GM21526 (cell line): Measurements from ENCODE around the gene RTL10.

Experiments
- ATAC-seq: cut with Tn5 transposase; IDR thresholded peaks from one replicate; pipeline ENCODE4 v1.9.1; 2021; ENCODE audit warnings: moderate library complexity; ENCODE audit not compliant: unreplicated experiment, low FRiP score

RTL10 gene

GRCh38 chr22:19812910-19813309, 41.8 kb downstream of the RTL10 start:
- ATAC-seq = no peak

DNA sequence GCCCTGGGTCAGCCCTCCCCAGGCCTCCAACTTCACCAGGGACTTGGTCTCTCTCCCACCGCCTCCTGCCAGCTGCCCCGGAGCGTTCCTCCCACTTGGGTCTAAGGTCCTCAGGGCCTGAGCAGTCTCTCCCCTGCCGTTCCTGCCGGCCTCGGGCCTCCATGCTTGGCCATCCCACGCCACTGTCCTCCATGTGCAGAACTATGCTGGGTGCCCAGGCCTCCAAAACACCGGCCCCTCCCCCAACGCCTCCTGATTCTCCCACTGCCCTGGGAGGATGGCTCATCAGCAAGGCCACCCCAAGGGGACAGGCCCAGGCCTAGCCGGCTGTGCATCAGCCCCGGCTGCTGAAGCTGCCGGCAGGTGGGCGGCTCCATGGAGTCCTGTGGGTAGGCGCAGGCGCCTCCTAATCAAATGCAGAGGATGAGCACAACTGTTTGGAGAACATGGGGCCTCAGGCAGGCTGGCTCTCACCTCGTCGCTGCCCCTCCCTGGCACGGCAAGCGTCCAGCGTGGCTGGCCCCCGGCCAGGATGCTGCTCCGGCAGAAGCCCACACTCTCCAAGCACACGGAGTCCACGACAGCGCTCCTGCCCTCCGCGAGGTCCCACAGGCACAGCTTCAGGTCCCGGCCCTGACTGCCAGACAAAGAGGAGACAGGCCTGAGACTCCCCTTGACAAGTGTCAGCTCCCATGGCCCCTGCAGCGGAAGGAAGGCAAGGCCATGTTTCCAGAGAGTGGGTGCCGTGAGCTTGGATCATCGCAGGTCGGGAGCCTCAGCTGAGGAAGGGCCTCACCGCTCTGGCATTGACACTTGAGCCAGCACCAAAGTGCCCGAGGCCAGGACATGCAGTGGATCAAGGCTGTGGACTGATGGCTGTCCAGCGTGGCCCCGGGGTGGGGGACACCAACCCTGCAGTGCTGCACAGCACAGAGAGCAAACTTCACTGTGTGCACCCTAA, 42.6 kb downstream of the RTL10 start:
- ATAC-seq = no peak

DNA sequence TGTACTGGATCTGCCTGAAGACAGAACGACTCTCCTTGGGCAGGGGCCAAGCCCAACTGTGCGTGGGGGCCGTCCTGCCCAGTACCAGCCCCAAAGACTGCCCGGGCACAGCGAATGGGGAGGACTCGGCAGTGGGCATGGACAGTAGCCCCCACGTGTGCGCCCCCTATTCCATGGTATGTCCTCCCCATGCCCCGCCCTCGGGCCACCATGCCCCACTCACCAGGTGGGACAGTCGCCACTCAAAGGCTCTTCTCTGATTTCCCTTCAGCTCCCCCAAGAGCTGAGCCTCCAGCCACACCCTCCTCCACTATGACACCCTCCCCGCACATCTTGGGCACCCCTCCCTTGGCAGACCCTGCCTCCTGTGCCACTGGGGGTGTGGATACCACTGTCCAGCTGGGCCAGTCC, 43.5 kb downstream of the RTL10 start:
- ATAC-seq = no peak

- ATAC-seq = no peak
Observed at GRCh38 chr22:19810381-19811201, 44.1 kb downstream of the RTL10 start.

- no peak for ATAC-seq
Observed at GRCh38 chr22:19809741-19810140, 44.9 kb downstream of the RTL10 start.

DNA sequence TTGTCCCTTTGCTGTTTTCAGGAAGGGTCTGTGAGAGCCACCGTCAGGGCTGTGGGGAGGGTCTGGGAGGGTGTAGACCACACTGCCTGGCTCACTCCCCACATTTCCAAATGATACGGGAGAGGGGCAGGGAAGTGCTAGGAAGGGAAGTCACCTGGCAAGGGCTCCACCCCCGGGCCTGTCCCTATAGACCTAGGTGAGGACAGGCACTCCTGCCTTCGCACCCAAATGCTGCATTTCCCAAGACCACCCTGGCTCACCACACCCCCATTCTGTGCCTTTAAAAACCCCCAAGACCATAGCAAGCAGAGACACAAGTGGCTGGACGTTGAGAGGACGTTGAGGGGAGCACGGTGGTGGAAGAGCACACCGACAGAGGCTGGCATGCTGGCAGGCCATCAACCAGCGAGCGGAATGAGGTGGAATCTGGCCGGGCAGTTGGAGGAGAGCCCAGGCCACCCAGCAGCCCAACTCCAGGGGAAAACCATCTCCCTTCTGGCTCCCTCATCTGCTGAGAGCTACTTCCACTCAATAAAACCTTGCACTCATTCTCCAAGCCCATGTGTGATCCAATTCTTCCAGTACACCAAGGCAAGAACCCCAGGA, 45.7 kb downstream of the RTL10 start:
- ATAC-seq = no peak

DNA sequence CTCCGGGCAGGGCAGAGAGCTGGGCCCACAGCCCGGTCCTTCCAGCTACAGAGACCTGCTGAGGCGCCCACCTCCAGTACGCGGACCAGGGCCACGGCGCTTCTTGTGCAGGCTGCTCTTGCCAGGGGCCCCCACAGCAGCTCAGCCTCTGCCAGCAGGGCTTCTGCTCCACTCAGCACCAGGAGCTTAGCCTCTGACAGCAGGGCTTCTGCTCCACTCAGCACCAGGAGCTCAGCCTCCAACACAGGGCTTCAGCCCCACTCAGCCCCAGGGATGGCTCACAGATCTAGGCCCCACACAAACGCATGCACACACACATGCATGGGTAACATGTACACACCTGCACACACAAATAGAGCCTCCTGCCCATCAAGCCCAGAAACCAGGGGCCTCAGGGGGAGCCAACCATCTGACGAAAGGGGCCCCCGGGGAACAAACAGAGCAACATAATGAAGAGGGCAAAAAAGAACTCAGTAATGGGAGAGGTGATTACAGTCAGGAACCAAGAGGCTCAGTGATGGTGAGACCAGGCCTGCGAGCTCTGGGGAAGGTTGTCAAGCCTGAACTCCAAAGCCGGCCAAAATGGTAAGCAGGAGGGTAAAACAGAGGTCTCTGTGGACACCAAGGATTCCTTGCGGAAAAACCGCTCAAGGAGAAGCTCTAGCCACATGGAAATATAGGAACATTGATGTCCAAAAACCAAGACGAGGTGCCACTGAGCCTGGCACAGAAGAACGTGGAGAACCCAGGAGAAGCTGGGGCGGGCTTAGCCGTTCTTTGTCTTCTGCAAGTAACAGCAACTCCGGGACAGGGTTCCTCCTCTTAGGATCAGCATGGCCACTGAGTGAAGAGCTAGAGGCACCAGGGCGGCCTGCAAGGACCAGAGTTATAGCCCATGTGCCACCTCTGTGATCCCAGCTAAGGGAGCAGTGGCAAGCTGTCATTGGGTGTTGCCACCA, 46.5 kb downstream of the RTL10 start:
- no peak for ATAC-seq

- no peak for ATAC-seq
Observed at GRCh38 chr22:19807161-19807913, 47.3 kb downstream of the RTL10 start.

DNA sequence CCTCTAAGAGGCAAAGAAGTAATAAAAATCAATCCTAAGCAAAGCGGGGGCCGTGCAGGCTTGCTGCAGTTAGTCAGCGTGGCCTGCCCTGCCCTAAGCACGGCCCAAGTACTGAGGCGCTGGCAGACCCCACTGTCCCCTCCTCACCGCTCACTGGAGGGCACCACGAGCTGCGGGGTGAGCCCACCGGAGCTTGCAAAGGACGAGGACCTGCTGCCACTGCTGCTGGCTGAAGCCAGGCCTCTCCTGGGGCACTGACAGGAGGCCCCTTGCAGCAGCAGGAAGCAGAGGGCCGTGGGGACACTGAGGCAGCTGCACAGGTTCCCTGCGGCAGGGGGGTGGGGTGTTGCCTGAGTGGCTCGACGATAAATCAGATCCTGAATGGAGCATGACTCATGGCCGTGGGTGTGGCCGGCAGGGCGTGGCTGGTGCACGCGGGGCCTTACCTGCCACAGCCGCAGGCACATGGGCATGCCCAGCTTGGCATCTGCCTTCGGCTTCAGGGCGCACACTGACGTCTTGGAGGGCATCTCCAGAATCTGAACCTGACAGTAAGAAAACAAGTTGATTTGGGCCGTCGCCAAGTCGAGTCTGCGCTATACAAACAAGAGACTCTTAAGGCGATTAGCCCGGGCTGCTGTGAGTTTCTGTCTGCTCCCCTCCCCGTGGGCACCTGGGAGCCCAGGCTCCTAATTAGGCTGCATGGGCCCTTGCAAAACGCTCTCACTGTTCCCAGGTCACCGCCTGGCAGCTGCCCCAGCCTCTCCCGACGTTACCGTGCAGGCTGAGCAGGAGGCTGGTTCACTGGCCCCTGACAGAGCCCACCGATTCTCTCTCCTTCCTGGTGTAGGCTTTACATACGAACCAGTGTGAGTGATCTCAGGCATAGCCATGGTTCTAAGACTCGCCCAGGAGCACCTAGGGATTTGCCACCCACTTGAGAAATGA, 48.2 kb downstream of the RTL10 start:
- ATAC-seq = no peak

DNA sequence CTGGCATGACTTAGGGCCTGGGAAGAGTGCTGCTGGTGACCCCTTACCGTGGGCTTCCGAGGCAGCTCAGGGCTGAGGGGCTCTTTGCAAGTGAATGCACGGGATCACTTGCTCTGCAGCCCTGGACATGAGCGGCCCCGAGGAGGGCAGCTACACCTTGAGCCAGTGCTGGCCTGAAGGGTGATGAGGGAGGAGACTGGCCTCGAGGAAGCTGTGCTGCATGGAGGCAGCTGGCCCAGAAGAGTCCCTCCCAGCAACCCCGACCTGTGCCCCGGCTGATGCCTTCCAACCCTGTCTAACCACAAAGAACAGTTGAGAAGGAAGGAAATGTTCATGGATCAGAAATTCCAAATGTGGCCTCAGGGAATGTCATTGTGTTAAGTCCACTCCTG, 48.9 kb downstream of the RTL10 start:
- no peak for ATAC-seq
